Gastrocnemius medialis (tissue), 4 donors: ENCODE results near the gene KRT1. TPM values are rescaled to one million over a fixed set of nuclear protein-coding genes. Genes with fewer than 3 reads are reported as not detected.

Experiments
- ATAC-seq, 2 donors: fragments of 150-250 bp; one replicate each; pipeline ENCODE4 v1.9.1; 2016
- DNase-seq, 2 donors: peaks; one replicate each; pipeline ENCODE4 v3.0.0-alpha.2; 2019
- H3K27ac ChIP-seq, 4 donors: fragments of 200-600 bp; sonication (generic); 1 replicate in 1 of 4; 2 replicates in 3 of 4; pipeline ENCODE4 v1.5.1; 2016 to 2018; ENCODE audit warnings: mild to moderate bottlenecking in 2 of 4, moderate library complexity in 1 of 4
- H3K27me3 ChIP-seq, 3 donors: fragments of 200-600 bp; sonication (generic) in 2 of 3; 1 replicate in 1 of 3; 2 replicates in 2 of 3; pipeline versions ENCODE4 v1.5.1 to v1.6.0; 2016 to 2019; ENCODE audit warnings: mild to moderate bottlenecking in 1 of 3, moderate library complexity in 1 of 3
- H3K36me3 ChIP-seq, 2 donors: fragments of 200-600 bp; sonication (generic) in 1 of 2; one replicate each; pipeline ENCODE4 v1.5.1; 2017 to 2018
- H3K4me1 ChIP-seq, 2 donors: fragments of 200-600 bp; sonication (generic) in 1 of 2; one replicate each; pipeline ENCODE4 v1.5.1; 2016 to 2017; ENCODE audit warnings: mild to moderate bottlenecking in 2 of 2
- H3K4me3 ChIP-seq, 4 donors: fragments of 200-600 bp; sonication (generic) in 3 of 4; 1 replicate in 1 of 4; 2 replicates in 3 of 4; pipeline ENCODE4 v1.5.1; 2016 to 2019; ENCODE audit warnings: mild to moderate bottlenecking in 2 of 4
- H3K9me3 ChIP-seq, 3 donors: fragments of 200-600 bp; sonication (generic) in 2 of 3; 1 replicate in 1 of 3; 2 replicates in 2 of 3; pipeline ENCODE4 v1.5.1; 2016 to 2019
- POLR2A ChIP-seq, 2 donors: fragments of 450-650 bp; IDR thresholded peaks; one replicate each; pipeline ENCODE4 v1.6.1; 2017; ENCODE audit warnings: antibody characterized with exemption in 2 of 2, mild to moderate bottlenecking in 2 of 2, moderate library complexity in 2 of 2
- in situ Hi-C, 4 donors: fragments of 200-750 bp; cut with MboI; loops; one replicate each; pipeline versions ENCODE4 v1.15.0 to v1.8.0; 2017; ENCODE audit warnings: low sequenced_read_pairs in 4 of 4
- intact Hi-C: fragments of 100-400 bp; cut with DNase I; formaldehyde crosslinking; loops from one replicate; pipeline ENCODE4 v1.15.1; 2023; ENCODE audit warnings: low total_unique reads
- total RNA-seq, 4 donors: library from RNA; depleted of rRNA; stranded (reverse); fragments of >200 nt; gene quantifications; one replicate each; pipeline versions ENCODE4 v1.1.0 to v1.2.3, GENCODE V29; 2016
- TF ChIP-seq, protein P1 (sequence below), 5 experiments: fragments of 450-650 bp in 3 of 5; fragments of 200-600 bp in 2 of 5; sonication (generic) in 2 of 5; IDR thresholded peaks in 4 of 5; conservative IDR thresholded peaks in 1 of 5; 1 replicate in 4 of 5; 2 replicates in 1 of 5; pipeline ENCODE4 v1.5.1; 2016 to 2019; ENCODE audit warnings: antibody characterized with exemption in 5 of 5, mild to moderate bottlenecking in 3 of 5, moderate library complexity in 3 of 5

KRT1 gene
- total RNA-seq, 4 donors from 2014 or later = not detected

GRCh38 chr12:52629281-52630007 lies 50.8 kb downstream of the KRT1 start:
- no peaks in the 10 kb centered on the region for H3K9me3 ChIP-seq
- DNase-seq = no peak
- TF ChIP-seq, protein P1, sequence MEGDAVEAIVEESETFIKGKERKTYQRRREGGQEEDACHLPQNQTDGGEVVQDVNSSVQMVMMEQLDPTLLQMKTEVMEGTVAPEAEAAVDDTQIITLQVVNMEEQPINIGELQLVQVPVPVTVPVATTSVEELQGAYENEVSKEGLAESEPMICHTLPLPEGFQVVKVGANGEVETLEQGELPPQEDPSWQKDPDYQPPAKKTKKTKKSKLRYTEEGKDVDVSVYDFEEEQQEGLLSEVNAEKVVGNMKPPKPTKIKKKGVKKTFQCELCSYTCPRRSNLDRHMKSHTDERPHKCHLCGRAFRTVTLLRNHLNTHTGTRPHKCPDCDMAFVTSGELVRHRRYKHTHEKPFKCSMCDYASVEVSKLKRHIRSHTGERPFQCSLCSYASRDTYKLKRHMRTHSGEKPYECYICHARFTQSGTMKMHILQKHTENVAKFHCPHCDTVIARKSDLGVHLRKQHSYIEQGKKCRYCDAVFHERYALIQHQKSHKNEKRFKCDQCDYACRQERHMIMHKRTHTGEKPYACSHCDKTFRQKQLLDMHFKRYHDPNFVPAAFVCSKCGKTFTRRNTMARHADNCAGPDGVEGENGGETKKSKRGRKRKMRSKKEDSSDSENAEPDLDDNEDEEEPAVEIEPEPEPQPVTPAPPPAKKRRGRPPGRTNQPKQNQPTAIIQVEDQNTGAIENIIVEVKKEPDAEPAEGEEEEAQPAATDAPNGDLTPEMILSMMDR (IDR thresholded peaks at IDR 0.05 in 4 of 5, conservative IDR thresholded peaks at IDR 0.05 in 1 of 5) = no peak
- TF ChIP-seq POLR2A (IDR thresholded peaks at IDR 0.05) = no peak
- ATAC-seq = no peak
- H3K27ac ChIP-seq = no peak overlapping the region
- intact Hi-C loops (no loop called here), in situ Hi-C loops (no loop called here)
- H3K4me3 ChIP-seq = no peak overlapping the region
- no peaks in the 10 kb centered on the region for H3K27me3 ChIP-seq
- H3K36me3 ChIP-seq = no peaks in the 10 kb centered on the region
- no peaks in the 10 kb centered on the region for H3K4me1 ChIP-seq

DNA sequence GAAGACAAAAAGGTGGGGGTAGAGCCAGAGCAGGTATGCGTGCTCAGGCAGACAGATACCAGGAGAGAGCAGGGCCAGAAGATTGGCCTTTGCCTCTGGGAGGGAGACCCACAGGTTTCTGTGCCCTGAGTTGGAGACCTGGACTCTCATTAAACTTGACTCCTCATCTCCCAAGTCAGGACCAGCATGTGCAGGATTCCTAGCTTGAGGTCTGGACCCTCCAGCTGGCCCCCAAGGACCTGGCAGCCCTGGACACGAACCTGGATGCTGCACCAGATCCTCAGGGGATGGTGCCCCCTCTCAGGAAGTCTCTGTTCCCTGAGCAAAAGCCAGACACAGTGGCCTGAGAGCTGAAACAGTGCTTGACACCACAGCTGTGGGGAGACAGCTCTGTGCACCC lies 51.4 kb downstream of the KRT1 start:
- H3K4me3 ChIP-seq = no peak overlapping the region
- no peak for DNase-seq
- no peaks in the 10 kb centered on the region for H3K4me1 ChIP-seq
- ATAC-seq = no peak
- TF ChIP-seq, protein P1 (IDR thresholded peaks at IDR 0.05 in 4 of 5, conservative IDR thresholded peaks at IDR 0.05 in 1 of 5) = no peak
- no peak for TF ChIP-seq POLR2A (IDR thresholded peaks at IDR 0.05)
- no peaks in the 10 kb centered on the region for H3K9me3 ChIP-seq
- in situ Hi-C loops = no loop called here
- no peaks in the 10 kb centered on the region for H3K36me3 ChIP-seq
- H3K27me3 ChIP-seq = no peaks in the 10 kb centered on the region
- intact Hi-C loops = no loop called here
- no peak overlapping the region for H3K27ac ChIP-seq

DNA sequence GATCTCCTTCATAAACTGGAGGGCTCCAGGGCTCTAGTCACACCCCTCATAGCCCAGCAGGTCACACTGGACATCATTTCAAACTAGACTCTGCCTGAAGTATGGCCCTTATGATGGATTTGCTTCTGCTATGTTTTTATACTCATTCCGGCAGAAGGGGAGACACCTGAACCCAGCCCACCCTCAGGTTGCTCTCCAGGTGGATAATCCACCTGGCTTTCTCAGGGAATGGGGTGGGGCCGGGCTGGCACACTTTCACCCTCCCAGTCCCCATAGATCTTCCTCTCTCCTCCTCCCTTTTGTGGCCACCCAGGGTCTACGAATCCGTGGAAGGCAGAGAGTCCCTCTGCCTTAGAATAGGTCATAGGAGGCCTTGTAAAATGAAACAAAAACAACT lies 52.1 kb downstream of the KRT1 start:
- in situ Hi-C loops (no loop called here), intact Hi-C loops (no loop called here)
- no peak overlapping the region for H3K27ac ChIP-seq
- no peaks in the 10 kb centered on the region for H3K27me3 ChIP-seq
- no peak overlapping the region for H3K4me3 ChIP-seq
- peaks cover 0 to 6% (median 0%) of the 10 kb centered on the region in 3 donors for H3K9me3 ChIP-seq
- no peak for DNase-seq
- no peak for ATAC-seq
- H3K36me3 ChIP-seq = no peaks in the 10 kb centered on the region
- TF ChIP-seq, protein P1 (IDR thresholded peaks at IDR 0.05 in 4 of 5, conservative IDR thresholded peaks at IDR 0.05 in 1 of 5) = no peak
- TF ChIP-seq POLR2A (IDR thresholded peaks at IDR 0.05) = no peak
- H3K4me1 ChIP-seq = no peaks in the 10 kb centered on the region

GRCh38 chr12:52627395-52628110 lies 52.7 kb downstream of the KRT1 start:
- no peaks in the 10 kb centered on the region for H3K4me1 ChIP-seq
- in situ Hi-C loops = no loop called here
- peaks cover 0 to 7% (median 0%) of the 10 kb centered on the region in 3 donors for H3K9me3 ChIP-seq
- H3K27ac ChIP-seq = no peak overlapping the region
- no peak for DNase-seq
- no peak for ATAC-seq
- H3K36me3 ChIP-seq = no peaks in the 10 kb centered on the region
- intact Hi-C loops = no loop called here
- H3K4me3 ChIP-seq = no peak overlapping the region
- TF ChIP-seq POLR2A (IDR thresholded peaks at IDR 0.05) = no peak
- TF ChIP-seq, protein P1 (IDR thresholded peaks at IDR 0.05 in 4 of 5, conservative IDR thresholded peaks at IDR 0.05 in 1 of 5) = no peak
- H3K27me3 ChIP-seq = no peaks in the 10 kb centered on the region

Other genes starting within 250 kb of the KRT1 start
- not detected for gene KRT75, start 246.0 kb downstream of the KRT1 start, total RNA-seq
- not detected for gene KRT6B, start 228.3 kb downstream of the KRT1 start, total RNA-seq
- not detected for gene KRT6C, start 206.6 kb downstream of the KRT1 start, total RNA-seq
- gene KRT6A, start 187.2 kb downstream of the KRT1 start, total RNA-seq = not detected
- gene KRT5, start 160.0 kb downstream of the KRT1 start, total RNA-seq = not detected
- not detected for gene KRT71, start 127.3 kb downstream of the KRT1 start, total RNA-seq
- gene KRT74, start 106.6 kb downstream of the KRT1 start, total RNA-seq = not detected
- gene KRT72, start 78.9 kb downstream of the KRT1 start, total RNA-seq = not detected
- not detected for gene KRT73, start 61.8 kb downstream of the KRT1 start, total RNA-seq
- not detected for gene KRT2, start 28.2 kb downstream of the KRT1 start, total RNA-seq
- not detected for gene KRT77, start 23.1 kb upstream of the KRT1 start, total RNA-seq
- gene KRT76, start 96.9 kb upstream of the KRT1 start, total RNA-seq = not detected
- gene KRT3, start 115.7 kb upstream of the KRT1 start, total RNA-seq = not detected
- gene KRT4, start 133.7 kb upstream of the KRT1 start, total RNA-seq = not detected
- gene KRT79, start 153.9 kb upstream of the KRT1 start, total RNA-seq = not detected
- not detected for gene KRT78, start 168.6 kb upstream of the KRT1 start, total RNA-seq
- 1 to 10 TPM in 3 of 4 donors, not detected in 1; 1.4 to 7.0 (median 3.1) TPM for gene KRT8, start 224.7 kb upstream of the KRT1 start, total RNA-seq